CD14-positive monocyte (primary cell): Measurements from ENCODE around the gene SPAG7. TPM values are rescaled to one million over a fixed set of nuclear protein-coding genes. Genes with fewer than 3 reads are reported as not detected.

Source experiments
- DNase-seq, 3 donors: peaks; one replicate each; pipeline ENCODE4 v3.0.0-alpha.2; 2011 to 2022
- H2AFZ ChIP-seq: 2 replicates; pipeline ENCODE4 v1.6.0; 2012; ENCODE audit warnings: mild to moderate bottlenecking, low read depth, low read length, inconsistent platforms; ENCODE audit not compliant: insufficient read depth, poor library complexity, severe bottlenecking
- H3K27ac ChIP-seq, 2 donors: 1 replicate in 1 of 2; 2 replicates in 1 of 2; pipeline ENCODE4 v1.5.1; 2012 to 2013; ENCODE audit warnings: low read length in 2 of 2, control low read depth in 1 of 2, inconsistent platforms in 1 of 2, low read depth in 1 of 2, mild to moderate bottlenecking in 1 of 2
- H3K27me3 ChIP-seq, 2 donors: one replicate each; pipeline versions ENCODE4 v1.6.0 to v1.6.1; 2011 to 2013; ENCODE audit warnings: low read length in 2 of 2; ENCODE audit not compliant: control insufficient read depth in 2 of 2, insufficient read depth in 2 of 2
- H3K36me3 ChIP-seq, 2 donors: replicated peaks in 1 of 2; 1 replicate in 1 of 2; 2 replicates in 1 of 2; pipeline versions ENCODE4 v1.5.1 to v1.6.1; 2012 to 2013; ENCODE audit warnings: low read length in 2 of 2, control low read depth in 1 of 2, inconsistent platforms in 1 of 2, mild to moderate bottlenecking in 1 of 2; ENCODE audit not compliant: insufficient read depth in 2 of 2, control insufficient read depth in 1 of 2
- H3K4me1 ChIP-seq, 2 donors: 1 replicate in 1 of 2; 2 replicates in 1 of 2; pipeline versions ENCODE4 v1.5.1 to v1.6.1; 2012 to 2013; ENCODE audit warnings: low read length in 2 of 2, control low read depth in 1 of 2, inconsistent platforms in 1 of 2, mild to moderate bottlenecking in 1 of 2, moderate library complexity in 1 of 2; ENCODE audit not compliant: insufficient read depth in 2 of 2, control insufficient read depth in 1 of 2
- H3K4me2 ChIP-seq: replicated peaks from 2 replicates; pipeline ENCODE3; 2012; ENCODE audit warnings: low read length, moderate library complexity, mild to moderate bottlenecking; ENCODE audit not compliant: poor library complexity, severe bottlenecking; ENCODE audit errors: extremely low read depth
- H3K4me3 ChIP-seq, 3 experiments: fragments of 200-600 bp in 1 of 3; sonication (generic) in 1 of 3; replicated peaks in 1 of 3; 1 replicate in 2 of 3; 2 replicates in 1 of 3; pipeline ENCODE4 v1.5.1; 2011 to 2013; ENCODE audit warnings: low read length in 3 of 3, mild to moderate bottlenecking in 3 of 3, control low read depth in 2 of 3, low read depth in 2 of 3, inconsistent platforms in 1 of 3, moderate library complexity in 1 of 3
- H3K79me2 ChIP-seq: 2 replicates; pipeline ENCODE4 v1.6.0; 2012; ENCODE audit warnings: mild to moderate bottlenecking, control low read depth, inconsistent platforms, low read length, moderate library complexity; ENCODE audit not compliant: insufficient read depth
- H3K9ac ChIP-seq: 2 replicates; pipeline ENCODE4 v1.6.0; 2017; ENCODE audit warnings: low read length, mild to moderate bottlenecking; ENCODE audit not compliant: insufficient read depth, poor library complexity, severe bottlenecking
- H3K9me3 ChIP-seq, 2 donors: replicated peaks in 1 of 2; 1 replicate in 1 of 2; 2 replicates in 1 of 2; pipeline versions ENCODE4 v1.5.1 to v1.6.1; 2012 to 2013; ENCODE audit warnings: low read length in 2 of 2, control low read depth in 1 of 2; ENCODE audit not compliant: control insufficient read depth in 1 of 2, insufficient read depth in 1 of 2
- H4K20me1 ChIP-seq: 2 replicates; pipeline ENCODE4 v1.6.0; 2012; ENCODE audit warnings: mild to moderate bottlenecking, low read length, control low read depth, moderate library complexity; ENCODE audit not compliant: insufficient read depth
- H3K27ac Mint-ChIP-seq, 7 donors: one replicate each; pipeline ENCODE4 v1.8.0; 2020; ENCODE audit warnings: mild to moderate bottlenecking in 7 of 7, mixed read lengths in 7 of 7, moderate library complexity in 6 of 7, inconsistent platforms in 2 of 7
- H3K27me3 Mint-ChIP-seq, 3 donors: one replicate each; pipeline ENCODE4 v1.8.0; 2021 to 2022; ENCODE audit warnings: low read depth in 3 of 3, mild to moderate bottlenecking in 3 of 3, mixed read lengths in 3 of 3, moderate library complexity in 3 of 3, inconsistent platforms in 1 of 3
- H3K36me3 Mint-ChIP-seq, 2 donors: one replicate each; pipeline ENCODE4 v1.8.0; 2020; ENCODE audit warnings: mixed read lengths in 2 of 2, inconsistent platforms in 1 of 2, mild to moderate bottlenecking in 1 of 2
- H3K4me1 Mint-ChIP-seq: one replicate; pipeline ENCODE4 v1.8.0; 2020; ENCODE audit warnings: mild to moderate bottlenecking, mixed read lengths
- H3K4me3 Mint-ChIP-seq, 2 donors: one replicate each; pipeline ENCODE4 v1.8.0; 2020; ENCODE audit warnings: mild to moderate bottlenecking in 2 of 2, mixed read lengths in 2 of 2, moderate library complexity in 1 of 2
- H3K9me3 Mint-ChIP-seq, 7 donors: one replicate each; pipeline ENCODE4 v1.8.0; 2020 to 2022; ENCODE audit warnings: mixed read lengths in 7 of 7, mild to moderate bottlenecking in 6 of 7, moderate library complexity in 6 of 7, inconsistent platforms in 2 of 7
- CTCF ChIP-seq: fragments of 200-600 bp; IDR thresholded peaks from one replicate; pipeline ENCODE4 v1.8.0; 2022; ENCODE audit warnings: antibody characterized with exemption, mild to moderate bottlenecking
- WGBS: methylation state at CpG from one replicate; pipeline ENCODE4 v1.1.5; 2013; ENCODE audit warnings: missing lambda C conversion rate; ENCODE audit not compliant: insufficient coverage; 5-methylcytosine and 5-hydroxymethylcytosine counted together
- intact Hi-C, 2 donors: fragments of 100-400 bp; cut with micrococcal nuclease; formaldehyde crosslinking; loops; one replicate each; pipeline versions ENCODE4 v1.15.0 to v1.15.1; 2023
- polyA plus RNA-seq, 3 donors: library from polyadenylated mRNA; depleted of rRNA in 1 of 3; unstranded in 2 of 3; stranded (reverse) in 1 of 3; fragments of 300-500 nt in 2 of 3; fragments of >200 nt in 1 of 3; fragmentation: Illumina TruSeq in 2 of 3; gene quantifications; 1 replicate in 2 of 3; 2 replicates in 1 of 3; pipeline ENCODE4 v1.2.3, GENCODE V29; 2012 to 2021

SPAG7 gene
- polyA plus RNA-seq, 3 donors = 75.6 to 96.7 (median 85.1) TPM

- Mint-ChIP-seq H3K4me1 (peaks cover 48% of the 10 kb centered on the region), H3K9me3 (no peaks in the 10 kb centered on the region), H3K4me3 (peak overlapping the region; percentile 67 to 85), H3K27ac (peak overlapping the region; percentile 70 to 90 (median 81)), H3K36me3 (peaks cover 78 to 90% of the 10 kb centered on the region in 2 donors), H3K27me3 (peaks cover 0 to 2% (median 2%) of the 10 kb centered on the region in 3 donors)
- no peaks in the 10 kb centered on the region for H3K27me3 ChIP-seq
- H3K9me3 ChIP-seq = no peaks in the 10 kb centered on the region
- H3K79me2 ChIP-seq = peaks cover 33% of the 10 kb centered on the region
- H4K20me1 ChIP-seq = peaks cover 6% of the 10 kb centered on the region
- no peak for DNase-seq
- no peak overlapping the region for H2AFZ ChIP-seq
- 98% methylated on average over 10 of the region's 12 CpGs for WGBS
- H3K4me1 ChIP-seq = peaks cover 44 to 54% of the 10 kb centered on the region in 2 donors
- H3K4me3 ChIP-seq = peak overlapping the region in 2 of 3 experiments; percentile 3 to 60
- TF ChIP-seq CTCF = no peak
- intact Hi-C loops = no loop called here
- H3K9ac ChIP-seq = peak overlapping the region; percentile 17
- peak overlapping the region; percentile 62 for H3K4me2 ChIP-seq
- H3K27ac ChIP-seq = peak overlapping the region; percentile 46 to 60
- peaks cover 56 to 82% of the 10 kb centered on the region in 2 donors for H3K36me3 ChIP-seq
These were observed 5.1 kb upstream of the SPAG7 start for GRCh38 chr17:4972752-4973151.

GRCh38 chr17:4972322-4972721, 4.7 kb upstream of the SPAG7 start:
- peak overlapping the region in 1 of 2 donors; percentile 60 for H3K27ac ChIP-seq
- peaks cover 6% of the 10 kb centered on the region for H4K20me1 ChIP-seq
- H3K9me3 ChIP-seq = no peaks in the 10 kb centered on the region
- 94% methylated on average over 9 of the region's 12 CpGs for WGBS
- intact Hi-C loops = no loop called here
- TF ChIP-seq CTCF = no peak
- peak overlapping the region in 4 of 7 donors; percentile 25 to 90 (median 65) for H3K27ac Mint-ChIP-seq
- peaks cover 74 to 86% of the 10 kb centered on the region in 2 donors for H3K36me3 Mint-ChIP-seq
- H3K4me1 ChIP-seq = peaks cover 42 to 54% of the 10 kb centered on the region in 2 donors
- H3K4me3 Mint-ChIP-seq = no peak overlapping the region
- no peak overlapping the region for H2AFZ ChIP-seq
- H3K4me2 ChIP-seq = peak overlapping the region; percentile 62
- H3K9ac ChIP-seq = no peak overlapping the region
- peaks cover 33% of the 10 kb centered on the region for H3K79me2 ChIP-seq
- no peak for DNase-seq
- H3K9me3 Mint-ChIP-seq = no peaks in the 10 kb centered on the region
- H3K4me1 Mint-ChIP-seq = peaks cover 44% of the 10 kb centered on the region
- H3K36me3 ChIP-seq = peaks cover 51 to 78% of the 10 kb centered on the region in 2 donors
- no peaks in the 10 kb centered on the region for H3K27me3 ChIP-seq
- H3K4me3 ChIP-seq = peak overlapping the region in 1 of 3 experiments; percentile 60
- H3K27me3 Mint-ChIP-seq = peaks cover 0 to 2% (median 2%) of the 10 kb centered on the region in 3 donors
